Stimulated activated CD4-positive, alpha-beta T cell treated with anti-CD3 and anti-CD28 coated beads, Interleukin-12 subunit alpha, Interleukin-12 subunit beta, amount 100 ng/mL, for 48 hours (primary cell): ENCODE data around the gene MYO16.

Experiments
- DNase-seq, 3 donors: peaks; one replicate each; pipeline ENCODE4 v3.0.0-alpha.2; 2020; ENCODE audit warnings: low read depth in 2 of 3, low spot score in 1 of 3

MYO16 gene

DNA sequence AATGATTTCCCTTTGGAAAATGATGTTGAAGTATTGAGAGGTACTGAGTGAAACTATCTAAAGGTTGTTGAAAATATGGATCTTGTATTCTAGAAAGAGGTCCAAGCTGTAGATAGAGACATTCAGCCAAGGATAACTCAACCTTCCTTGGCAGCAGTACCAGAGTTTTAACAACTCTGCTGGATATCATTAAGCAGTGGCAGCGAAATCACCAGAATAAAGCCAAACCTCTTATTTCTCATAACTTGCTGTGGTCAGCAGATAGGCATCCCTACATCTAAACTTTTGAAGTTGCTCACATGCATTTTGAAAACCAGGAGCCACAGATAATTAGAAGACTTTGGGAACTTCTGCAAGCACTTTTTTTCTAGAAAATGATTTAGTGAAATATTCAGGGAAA lies 597.2 kb downstream of the MYO16 start:
- no peak for DNase-seq

DNA sequence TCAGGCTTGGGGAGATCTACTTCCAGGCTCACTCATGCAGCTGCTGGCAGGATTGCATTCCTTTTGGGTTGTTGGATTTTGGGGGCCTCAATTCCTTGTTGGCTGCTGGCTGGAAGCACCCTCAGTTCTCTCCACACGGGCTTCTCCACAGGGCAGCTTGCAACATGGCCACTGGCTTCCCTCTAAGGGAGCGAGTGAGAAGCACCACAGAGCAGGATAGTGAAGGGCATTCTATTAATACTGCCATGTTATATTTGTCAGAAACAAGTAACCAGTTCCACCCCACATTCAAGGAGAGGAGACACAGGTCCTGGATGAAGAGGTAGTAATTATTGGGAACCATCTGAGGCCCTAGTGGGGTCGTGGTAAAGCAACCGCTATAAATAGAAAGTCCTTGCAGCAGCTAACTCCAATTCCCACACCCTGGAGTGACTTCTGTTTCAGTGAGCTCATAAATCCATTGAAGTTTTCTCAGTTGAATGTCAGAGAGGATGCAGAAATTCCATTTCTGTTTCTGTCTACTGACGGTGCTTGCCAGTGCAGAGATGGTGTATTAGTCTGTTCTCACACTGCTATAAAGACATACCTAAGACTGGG lies 598.0 kb downstream of the MYO16 start:
- DNase-seq = no peak

DNA sequence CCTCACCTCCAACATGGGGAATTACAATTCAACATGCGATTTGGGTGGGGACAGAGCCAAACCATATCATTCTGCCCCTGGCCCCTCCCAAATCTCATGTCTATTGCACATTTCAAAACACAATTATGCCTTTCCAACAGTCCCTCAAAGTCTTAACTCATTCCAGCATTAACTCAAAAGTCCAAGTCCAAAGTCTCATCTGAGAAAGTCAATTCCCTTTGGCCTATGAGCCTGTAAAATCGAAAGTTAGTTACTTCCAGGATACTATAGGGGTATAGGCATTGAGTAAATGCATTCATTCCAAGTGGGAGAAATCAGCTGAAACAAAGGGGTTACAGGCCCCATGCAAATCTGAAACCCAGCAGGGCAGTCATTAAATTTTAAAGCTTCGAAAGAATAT lies 598.8 kb downstream of the MYO16 start:
- no peak for DNase-seq

DNA sequence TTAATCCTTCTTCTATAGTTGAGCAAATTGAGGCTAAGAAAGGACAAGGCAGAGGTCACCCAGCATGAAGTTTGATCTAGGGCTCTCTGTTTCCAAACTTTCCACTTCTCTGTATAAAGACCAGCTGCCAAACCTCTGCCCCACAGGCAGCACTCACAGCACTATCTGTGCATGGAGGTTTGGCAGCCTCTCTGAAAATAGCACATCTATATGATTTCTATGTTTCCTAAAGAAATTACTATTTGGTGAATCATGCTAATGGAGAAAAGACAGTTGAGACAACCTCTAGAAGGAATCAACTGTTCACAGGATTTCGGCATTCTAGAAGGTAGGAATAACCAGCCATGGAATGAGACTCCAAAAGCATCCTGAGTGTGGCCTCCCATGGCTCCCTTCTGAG lies 602.5 kb downstream of the MYO16 start:
- no peak for DNase-seq

DNA sequence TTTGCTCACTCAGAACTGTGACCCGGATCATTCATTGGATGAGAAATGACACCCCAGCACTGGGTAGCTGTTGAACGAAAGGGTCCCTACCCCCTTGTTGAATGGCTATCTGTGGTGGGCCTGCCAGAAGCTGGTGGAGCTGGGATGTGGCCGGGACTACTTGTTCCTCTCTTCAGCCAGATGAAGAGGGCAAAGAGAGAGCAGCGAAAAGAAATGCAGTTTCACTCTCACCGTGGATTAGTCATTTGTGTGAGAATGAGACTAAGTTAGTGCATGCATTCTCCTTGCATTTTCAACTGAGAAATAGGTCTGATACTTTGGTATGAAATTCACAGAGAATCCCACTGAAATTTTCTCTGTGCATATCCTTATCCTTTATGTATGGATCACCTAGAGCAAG lies 603.9 kb downstream of the MYO16 start:
- DNase-seq = no peak

DNA sequence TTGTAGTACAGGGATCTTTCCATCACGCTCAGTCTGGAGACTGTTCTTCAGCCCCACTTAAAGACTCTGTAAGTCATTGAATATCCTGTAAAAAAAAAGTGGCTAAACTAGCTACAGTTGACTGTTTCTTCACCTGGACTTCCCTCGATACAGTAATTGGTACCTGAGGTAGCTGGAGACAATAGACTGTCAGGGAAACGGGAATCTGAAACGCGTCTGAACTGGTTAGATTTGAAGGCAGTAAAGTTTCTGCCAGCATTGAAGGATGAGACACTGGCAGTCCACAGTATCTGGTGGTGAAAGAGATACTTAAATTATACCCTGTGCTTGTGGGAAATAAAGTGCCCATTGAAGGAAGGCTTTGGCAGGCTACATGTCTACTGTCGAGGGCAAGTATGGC lies 606.5 kb downstream of the MYO16 start:
- no peak for DNase-seq

DNA sequence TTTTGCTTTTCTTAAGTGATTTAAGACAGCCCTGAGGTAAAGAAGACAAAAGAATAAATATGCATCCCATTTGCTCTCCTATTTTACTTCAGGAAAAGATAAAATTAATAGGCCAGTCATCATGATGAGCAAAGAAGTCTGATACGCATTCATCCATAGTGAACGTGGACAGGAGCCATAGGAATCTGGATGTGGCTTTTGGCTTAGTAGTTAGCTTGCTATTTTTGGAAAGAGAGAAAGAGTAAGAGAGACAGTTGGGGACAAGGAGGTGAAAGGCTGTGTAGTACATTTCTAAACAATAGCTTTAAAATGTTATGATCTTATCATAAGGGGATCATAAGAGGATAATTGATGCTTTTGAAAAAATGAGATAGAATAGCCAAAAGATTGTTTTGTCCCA lies 611.7 kb downstream of the MYO16 start:
- DNase-seq = no peak

DNA sequence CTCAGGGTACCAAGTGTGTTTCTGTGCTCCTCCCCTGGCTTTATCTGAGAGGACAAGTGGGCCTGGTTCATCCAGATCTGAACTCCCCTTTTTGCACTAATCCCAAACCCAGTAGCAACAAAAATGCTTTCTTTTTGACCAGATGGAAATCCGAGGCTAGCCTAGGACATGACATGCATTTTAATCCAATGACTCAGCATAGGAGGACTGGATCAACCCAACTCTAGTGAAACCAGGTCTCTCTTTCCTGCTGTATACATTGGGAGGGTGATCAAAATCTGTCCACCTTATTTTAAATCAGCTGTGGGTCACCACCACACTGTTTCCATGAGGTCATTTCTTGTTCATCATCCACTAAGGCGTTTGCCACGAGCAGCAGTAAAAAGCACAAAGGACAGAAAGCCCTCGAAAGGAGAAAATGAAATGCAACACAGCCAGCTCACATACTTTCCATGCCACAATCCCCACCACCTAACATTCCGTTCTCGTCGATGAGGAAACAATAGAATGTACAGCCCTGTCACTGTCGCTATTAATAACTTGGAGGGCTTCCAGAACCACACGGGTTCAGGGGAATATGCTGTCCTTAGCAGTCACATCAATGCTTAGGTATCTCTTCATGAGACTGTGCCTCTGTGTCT lies 614.0 kb downstream of the MYO16 start:
- DNase-seq = no peak

DNA sequence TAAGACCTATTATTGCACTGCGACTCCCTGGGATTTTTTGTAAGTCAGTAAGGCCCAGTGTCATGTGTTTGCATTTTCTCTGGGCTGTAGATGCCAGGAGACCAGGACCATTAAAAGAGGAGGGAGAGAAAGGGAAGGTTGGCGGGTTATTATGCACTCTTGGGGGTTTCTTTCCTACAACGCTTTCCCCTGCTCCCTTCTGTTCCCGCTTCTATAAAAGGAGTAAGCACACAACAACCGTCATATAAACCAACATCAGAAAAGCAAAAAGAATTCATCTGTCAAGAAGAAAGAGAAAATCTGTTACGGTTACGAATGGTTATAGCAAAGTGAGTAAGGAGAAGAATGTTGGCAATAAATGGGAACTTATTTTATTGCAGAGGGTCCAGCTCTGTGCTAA lies 615.2 kb downstream of the MYO16 start:
- no peak for DNase-seq

DNA sequence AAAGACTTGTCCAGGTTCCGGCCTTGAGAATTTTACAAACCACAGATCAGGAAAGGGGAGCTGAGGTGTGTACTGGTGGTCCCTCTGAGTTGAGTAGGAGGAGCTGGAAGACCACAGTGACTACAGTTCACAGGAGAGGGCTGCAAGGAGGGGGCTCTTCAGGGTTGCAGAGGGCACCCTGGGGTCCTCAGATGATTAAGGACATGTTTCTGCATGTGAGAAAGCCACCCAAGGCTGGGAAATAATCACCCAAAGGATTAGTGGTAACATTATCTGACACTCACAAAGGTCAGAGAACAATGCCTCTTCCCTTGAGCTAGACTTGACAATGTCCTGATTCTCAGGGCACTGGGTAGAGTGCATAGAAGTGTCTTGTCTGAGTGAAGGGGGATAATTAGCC lies 616.6 kb downstream of the MYO16 start:
- no peak for DNase-seq

DNA sequence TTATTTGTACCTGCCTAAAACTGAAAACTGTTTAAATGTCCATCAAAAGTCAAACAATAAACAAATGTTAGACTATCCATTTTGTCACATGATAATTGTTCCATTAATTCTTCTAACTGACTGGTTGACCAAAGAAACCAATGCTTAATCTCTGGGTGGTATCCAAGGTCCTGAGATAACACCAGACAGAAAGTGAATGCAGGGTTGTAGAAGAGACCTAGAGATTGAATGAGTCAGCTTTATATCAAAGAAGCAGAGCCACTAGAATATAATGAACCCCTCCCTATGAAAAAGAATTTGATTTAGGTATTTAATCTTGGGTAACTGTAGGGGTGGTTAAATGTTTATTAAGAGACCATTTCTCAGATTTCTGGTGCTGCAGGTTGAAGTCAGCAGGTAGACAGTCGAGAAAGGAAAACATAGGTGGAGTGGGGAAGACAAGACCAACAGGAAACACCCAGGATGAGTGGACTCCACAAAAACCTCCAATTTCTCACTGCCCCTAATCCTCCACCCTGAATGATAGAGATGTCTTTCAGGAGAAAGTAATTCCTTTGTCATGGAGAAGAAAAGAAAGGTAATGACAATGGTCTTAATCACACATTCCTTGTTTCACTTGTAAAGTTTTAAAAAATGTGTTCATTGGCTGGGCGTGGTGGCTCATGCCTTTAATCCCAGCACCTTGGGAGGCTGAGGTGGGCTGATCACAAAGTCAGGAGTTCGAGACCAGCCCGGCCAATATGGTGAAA lies 620.5 kb downstream of the MYO16 start:
- DNase-seq = no peak

DNA sequence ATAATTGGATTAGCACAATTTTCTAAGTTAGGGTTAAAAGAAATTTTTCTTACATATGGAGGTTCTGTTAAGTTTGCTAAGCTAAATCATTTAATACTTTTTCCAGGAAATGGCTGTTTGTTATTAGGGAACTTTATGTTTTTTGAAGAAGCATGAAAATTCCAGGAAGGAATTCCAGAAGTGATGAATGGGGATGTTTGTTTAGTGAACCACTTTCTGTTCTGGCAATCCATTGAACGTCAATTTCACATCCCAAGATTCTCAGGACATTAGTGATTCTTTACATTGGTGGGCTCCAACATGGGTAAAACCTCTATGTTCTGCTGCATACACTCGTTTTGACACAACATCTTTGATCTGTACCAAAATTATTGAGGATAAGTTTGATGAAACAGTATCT lies 622.5 kb downstream of the MYO16 start:
- no peak for DNase-seq

DNA sequence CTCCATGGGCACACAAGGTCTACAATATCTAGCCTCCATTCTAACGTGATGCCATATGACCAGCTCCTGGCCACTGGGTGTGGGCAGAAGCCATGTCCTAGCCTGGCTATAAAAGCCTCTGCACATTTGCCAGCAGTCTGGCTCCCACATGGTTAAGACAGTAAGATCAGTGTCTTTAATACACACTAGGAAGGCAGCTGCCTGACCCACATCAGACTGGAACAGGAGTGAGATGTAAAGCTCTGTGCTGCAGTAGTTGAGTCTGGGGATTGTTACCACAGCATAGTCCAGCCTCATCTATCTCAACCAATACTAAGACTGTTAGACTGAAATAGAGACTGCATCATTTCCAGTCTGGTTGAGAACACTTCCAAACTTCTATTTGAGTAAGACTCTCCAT lies 623.9 kb downstream of the MYO16 start:
- no peak for DNase-seq

DNA sequence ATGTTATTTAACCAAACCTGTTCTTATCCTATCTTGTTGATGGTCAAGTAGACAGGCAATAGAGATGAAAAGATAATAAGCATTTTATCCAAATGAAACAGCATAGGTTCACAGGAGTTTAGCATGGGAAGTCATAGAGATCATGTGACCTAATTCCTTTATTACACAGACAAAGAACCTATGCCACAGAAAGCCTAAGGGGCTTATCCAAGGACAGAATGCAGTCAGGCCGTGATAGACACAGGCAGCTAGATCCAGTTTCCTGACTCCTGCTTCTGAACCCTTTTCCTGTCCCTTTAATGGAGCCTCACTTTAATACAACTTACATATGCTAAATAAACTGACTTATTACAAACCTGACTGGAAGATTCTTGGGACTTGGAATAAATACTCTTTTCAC lies 624.9 kb downstream of the MYO16 start:
- no peak for DNase-seq

DNA sequence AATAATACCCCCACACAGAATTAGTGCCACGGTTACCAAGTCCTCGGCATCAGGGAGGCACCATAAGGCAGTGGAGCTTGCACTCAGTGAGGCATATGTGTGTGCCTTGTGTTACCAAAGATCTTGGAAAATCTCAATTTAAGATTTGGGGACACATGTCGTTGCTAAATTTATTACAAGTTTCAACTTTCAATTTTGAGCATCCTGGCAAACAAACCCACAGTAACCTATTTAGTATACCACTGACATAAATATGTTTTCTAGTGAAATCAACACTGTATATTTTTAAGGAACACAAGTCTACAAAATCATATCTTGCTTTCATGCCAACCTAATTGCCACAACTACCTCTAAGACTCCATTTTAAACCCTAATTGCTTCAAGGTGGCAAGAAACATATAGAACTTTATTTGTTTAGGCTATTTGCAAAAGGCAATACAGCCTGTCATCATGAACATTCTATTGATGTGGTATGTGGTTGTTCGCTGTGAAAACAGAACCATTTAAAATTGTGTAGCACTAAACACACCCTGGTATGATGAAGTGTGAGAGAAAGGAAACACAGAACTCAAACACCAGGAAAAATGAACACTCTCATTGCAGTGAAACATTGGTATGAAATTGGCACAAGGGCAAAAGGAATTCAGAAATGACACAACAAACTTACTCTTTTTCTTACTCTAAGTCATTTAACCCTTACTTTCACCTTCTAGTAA lies 625.9 kb downstream of the MYO16 start:
- no peak for DNase-seq

DNA sequence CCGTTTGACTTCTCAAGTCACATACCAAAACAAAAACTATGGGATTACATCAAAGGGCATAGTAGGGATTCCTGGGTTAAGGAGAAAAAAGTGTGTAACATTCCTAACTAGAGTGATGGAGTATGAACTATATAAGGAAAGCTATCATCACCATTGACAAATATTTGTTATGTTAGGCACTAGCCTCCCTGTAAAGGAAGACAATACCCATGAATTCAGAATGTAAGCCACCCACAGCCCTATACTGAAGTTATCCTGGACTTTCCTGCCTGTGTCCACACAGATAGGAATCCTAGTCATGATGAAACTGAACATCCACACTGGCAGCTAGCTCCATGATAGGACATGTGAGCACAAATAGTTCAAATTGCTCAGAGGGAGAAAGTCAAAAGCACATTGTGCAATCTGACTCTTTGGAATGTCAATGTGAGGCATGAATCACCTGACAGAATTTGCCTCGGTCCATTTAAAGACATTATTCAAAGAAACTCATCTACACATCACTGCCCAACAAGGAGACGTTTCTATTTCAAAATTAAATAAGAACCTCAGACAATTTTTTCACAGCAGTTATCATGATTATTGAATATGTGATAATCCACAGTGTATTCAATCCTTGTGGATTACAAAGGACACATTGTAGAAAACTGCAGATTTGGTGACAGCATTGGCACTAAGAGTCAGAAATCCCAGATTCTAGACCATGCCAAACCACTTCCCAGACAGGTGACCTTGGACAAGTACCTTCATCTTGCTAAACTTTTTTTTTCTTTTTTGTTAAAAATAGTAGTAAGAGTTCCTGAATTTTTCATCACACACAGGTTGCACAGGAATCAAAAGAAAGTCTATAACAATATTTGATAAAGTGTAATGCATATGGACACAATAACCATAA lies 627.7 kb downstream of the MYO16 start:
- DNase-seq = no peak
